HG03342 (cell line): ENCODE measurements around the gene TTC33.

ENCODE experiments used
- ATAC-seq: cut with Tn5 transposase; IDR thresholded peaks from one replicate; pipeline ENCODE4 v1.9.1; 2021; ENCODE audit warnings: mild to moderate bottlenecking, moderate library complexity; ENCODE audit not compliant: unreplicated experiment

The TTC33 gene

GRCh38 chr5:40618926-40619325 lies 136.8 kb downstream of the TTC33 start:
- no peak for ATAC-seq

DNA sequence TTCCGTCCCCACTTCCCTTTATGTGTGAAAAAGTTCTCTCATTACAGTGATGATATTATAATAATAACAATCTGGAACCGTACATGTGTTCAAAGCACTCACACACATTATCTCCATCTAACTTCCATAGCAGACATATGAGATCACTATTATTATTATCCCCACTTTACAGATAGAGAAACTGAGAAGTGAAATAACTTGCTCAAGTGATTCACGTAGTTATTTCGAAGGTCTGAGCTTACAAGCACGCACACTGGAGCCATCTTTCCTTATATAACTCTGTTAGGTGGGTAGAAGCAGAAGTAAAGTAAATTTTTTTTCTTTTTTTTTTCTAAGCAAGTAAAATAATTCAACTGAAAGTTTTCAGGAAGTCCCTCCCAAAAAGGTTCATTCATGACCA lies 139.0 kb downstream of the TTC33 start:
- no peak for ATAC-seq

DNA sequence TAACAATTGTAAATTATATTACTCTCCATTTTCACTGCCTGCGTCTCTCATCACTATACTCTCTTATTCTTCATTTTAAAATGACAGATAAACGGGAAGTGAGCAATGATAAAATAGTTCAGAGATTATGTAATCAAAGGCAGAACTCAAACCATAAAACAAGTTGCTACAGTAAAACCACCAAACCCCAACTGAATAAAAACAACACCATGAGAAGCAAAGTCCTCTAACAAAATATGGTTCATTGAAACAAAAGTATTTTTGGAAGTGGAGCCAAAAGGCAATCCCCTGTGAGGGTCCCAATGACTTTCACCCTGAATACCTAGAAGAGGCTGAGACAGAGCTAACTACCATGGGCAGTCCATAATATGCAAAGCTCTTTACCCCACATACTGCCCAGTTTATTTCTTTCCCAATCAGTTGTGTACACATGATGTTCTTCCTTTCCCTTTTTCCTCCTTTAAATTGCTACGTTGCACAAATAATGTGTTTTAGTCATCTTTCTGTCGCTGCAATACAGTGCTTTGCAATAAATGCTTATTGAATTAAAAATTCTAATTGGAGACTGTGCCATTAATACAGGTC lies 140.1 kb downstream of the TTC33 start:
- no peak for ATAC-seq

GRCh38 chr5:40614923-40615585 lies 140.7 kb downstream of the TTC33 start:
- ATAC-seq: no peak

GRCh38 chr5:40614466-40614865 lies 141.3 kb downstream of the TTC33 start:
- ATAC-seq: no peak

GRCh38 chr5:40607202-40607601 lies 148.6 kb downstream of the TTC33 start:
- no peak for ATAC-seq

DNA sequence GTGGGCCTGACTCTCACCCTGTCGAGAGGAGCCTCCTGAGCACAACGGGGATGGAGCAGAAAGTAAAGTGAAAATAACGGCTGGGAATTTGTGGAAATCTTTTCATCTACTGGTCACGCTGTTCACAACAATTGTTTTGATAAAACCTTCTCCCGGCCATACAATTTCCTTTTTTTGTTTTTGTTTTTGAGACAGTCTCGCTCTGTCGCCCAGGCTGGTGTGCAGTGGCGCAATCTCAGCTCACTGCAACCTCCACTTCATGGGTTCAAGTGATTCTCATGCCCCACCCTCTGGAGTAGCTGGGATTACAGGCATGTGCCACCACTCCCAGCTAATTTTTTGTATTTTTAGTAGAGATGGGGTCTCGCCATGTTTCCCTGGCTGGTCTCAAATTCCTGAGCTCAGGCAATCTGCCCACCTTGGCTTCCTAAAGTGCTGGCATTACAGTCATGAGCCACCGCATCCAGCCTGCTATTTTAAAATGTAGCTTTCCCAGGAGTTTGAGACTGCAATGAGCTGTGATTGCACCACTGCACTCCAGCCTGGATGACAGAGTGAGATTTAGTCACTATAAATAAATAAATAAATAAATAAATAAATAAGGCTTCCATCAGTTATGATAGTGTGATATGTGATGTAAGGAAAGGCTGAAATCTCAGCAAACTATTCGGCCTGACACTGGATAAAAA lies 149.5 kb downstream of the TTC33 start:
- no peak for ATAC-seq

GRCh38 chr5:40605295-40605958 lies 150.3 kb downstream of the TTC33 start:
- ATAC-seq: no peak

DNA sequence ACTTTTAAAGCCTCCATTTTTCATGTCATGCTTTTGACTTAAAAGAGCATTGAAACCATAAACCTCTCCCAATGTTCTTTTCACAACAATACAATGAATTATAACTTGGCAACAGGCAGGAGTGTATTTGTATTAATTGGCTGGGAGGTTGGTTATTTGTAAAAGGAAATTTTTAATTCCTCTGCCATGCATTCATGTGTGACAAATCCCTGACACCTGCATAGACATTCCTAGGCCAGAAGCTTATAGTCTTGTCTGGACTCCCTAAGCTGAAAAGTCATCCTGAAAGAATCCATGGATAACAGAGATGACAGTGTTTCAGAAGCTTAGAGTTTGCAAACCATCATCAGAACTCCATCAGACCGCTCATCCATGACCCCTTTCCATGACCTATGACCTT lies 152.4 kb downstream of the TTC33 start:
- no peak for ATAC-seq

GRCh38 chr5:40601198-40601868 lies 154.4 kb downstream of the TTC33 start:
- ATAC-seq: no peak

- no peak for ATAC-seq
These were observed 155.4 kb downstream of the TTC33 start for GRCh38 chr5:40600383-40600782.

GRCh38 chr5:40599676-40600075 lies 156.1 kb downstream of the TTC33 start:
- ATAC-seq: no peak

GRCh38 chr5:40594811-40595210 lies 160.9 kb downstream of the TTC33 start:
- ATAC-seq: no peak

DNA sequence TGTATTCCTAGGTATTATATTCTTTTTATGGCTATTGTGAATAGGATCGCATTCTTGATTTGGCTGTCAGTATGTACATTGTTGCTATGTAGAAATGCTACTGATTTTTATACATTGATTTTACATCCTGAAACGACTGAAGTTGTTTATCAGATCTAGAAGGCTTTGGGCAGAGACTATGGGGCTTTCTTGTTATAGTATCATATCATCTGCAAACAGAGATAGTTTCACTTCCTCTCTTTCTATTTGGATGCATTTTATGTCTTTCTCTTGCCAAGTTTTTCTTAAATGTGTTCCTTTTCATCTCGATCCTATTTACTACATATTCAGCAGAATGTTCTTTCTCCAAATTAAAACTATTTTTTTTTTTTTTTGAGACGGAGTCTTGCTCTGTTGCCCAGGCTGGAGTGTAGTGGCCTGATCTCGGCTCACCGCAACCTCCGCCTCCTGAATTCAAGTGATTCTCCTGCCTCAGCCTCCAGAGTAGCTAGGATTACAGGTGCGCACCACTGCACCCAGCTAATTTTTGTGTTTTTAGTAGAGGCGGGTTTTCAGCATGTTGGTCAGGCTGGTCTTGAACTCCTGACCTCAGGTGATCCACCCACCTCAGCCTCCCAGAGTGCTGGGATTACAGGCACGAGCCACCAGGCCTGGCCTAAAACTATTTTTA lies 163.9 kb downstream of the TTC33 start:
- peak; percentile 96 for ATAC-seq

GRCh38 chr5:40587376-40587775 lies 168.4 kb downstream of the TTC33 start:
- no peak for ATAC-seq

DNA sequence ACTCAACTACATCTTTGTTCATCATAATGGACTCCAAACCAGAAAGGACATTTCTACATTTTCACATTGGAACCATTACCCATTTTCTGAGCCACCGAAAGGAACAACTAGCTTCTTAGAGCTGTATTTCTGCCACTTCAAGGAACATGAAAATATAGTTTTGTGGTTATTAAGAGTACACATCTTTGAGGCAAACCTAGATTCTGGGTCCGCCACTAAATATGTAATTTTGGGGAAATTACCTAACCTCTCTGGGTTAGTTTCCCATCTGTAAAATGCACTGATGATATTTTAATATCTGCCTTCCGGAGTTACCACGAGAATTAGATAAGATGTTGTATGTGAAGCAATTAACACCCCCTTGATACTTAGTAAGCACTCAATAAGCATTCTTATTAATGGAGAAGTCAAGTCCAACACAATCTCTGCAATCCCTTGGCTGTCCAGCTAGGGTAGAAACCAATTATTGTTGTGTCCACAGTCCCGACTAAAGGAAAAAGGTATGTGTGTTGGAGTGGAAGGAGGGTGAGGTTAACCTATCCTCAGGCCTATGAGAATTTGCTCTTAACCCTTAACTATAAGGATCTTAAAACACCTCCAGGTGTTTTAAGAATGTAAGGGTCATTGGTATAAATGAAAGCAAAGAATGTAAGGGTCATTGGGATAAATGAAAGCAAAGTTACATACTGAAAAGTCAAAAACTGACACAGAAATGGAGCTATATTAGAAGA lies 170.1 kb downstream of the TTC33 start:
- ATAC-seq: no peak

DNA sequence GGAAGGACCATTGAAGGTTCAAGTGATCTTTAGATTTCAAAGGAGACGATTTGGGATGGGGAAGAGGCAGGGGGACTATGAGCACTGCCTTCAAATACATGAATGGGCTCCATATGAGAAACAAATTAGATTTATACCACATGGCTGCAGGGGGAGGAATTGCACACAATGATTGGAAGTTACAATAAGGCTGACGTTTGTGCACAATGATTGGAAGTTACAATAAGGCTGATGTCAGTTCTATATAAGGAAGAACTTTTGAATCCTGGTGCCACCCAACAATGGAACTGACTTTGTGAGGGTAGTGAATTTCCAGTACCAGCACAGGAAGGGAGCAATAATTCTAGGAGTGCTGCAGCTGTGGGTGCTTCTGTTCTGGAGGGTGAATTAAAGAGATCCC lies 171.7 kb downstream of the TTC33 start:
- ATAC-seq: no peak

DNA sequence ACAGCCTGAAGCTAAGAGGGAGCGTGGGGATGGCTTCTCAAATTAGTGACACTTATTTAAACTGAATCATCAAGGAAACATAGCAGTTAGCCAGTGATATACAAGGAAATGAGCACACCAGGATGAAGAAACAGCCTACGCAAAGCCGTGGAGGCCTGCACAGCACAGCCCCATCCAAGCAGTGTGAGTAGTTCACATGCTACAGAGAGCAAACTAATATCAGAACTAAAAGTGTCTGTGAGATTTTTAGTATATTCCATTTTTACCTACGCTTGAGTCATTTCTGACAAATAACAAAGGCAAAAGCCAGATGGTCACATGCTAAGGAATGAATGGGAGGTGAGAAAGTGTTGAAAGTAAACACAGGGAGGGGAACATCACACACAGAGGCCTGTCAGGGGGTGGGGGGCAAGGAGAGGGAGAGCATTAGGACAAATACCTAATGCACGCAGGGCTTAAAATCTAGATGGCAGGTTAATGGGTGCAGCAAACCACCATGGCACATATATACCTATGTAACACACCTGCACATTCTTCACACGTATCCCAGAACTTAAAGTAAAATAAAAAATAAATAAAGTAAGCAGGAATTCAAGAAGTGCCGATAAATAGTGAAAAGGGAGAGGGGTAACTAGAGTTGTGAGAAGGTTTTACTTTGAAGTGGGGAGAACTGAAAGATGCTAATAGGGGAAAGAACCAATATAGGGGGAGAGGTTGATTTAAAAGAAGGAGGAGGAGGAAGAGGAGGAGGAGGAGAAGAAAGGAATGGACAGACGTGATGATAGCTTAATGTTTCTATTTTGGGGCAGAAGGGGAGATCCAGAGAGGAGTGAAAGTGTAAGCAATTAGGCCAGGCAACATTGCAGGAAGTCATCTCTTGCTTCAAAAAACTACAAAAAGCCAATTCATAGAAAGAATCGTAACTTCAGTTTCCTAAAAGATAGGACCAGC lies 177.0 kb downstream of the TTC33 start:
- ATAC-seq: peak; percentile 86

GRCh38 chr5:40577718-40578117 lies 178.0 kb downstream of the TTC33 start:
- ATAC-seq: no peak
